Measurements from ENCODE around the gene DYRK3.

The DYRK3 gene

DNA sequence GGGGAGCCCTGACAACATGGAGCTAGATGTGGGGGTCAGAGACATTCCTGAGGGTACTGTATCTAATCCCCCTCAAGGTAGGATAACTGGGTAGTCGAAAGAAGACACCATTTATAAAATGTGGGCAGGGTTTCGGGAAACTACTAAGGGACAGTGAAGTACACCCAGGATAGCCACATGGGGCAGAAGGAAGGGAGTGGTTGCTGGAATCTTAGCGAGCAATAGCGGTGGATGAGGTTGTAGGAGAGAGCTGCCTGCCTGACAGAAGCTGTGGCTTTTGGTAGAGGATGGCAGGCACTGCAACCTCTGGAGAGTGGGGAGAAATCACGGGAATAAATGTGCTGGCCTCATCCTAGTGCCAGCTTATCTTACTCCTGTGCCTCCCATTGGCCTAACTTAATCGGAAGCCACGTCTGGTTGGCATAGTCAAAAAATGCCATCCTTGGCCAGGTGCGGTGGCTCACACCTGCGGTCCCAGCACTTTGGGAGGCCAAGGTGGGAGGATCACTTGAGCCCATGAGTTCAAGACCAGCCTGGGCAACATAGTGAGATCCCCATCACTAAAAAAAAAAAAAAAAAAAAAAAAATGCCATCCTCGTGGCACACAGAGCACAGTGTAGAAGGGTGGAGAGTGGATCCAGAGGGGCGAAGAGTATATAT, 26.0 kb downstream of the DYRK3 start:
- DNase-seq (ENCODE audit: low spot score), result no peak

DNA sequence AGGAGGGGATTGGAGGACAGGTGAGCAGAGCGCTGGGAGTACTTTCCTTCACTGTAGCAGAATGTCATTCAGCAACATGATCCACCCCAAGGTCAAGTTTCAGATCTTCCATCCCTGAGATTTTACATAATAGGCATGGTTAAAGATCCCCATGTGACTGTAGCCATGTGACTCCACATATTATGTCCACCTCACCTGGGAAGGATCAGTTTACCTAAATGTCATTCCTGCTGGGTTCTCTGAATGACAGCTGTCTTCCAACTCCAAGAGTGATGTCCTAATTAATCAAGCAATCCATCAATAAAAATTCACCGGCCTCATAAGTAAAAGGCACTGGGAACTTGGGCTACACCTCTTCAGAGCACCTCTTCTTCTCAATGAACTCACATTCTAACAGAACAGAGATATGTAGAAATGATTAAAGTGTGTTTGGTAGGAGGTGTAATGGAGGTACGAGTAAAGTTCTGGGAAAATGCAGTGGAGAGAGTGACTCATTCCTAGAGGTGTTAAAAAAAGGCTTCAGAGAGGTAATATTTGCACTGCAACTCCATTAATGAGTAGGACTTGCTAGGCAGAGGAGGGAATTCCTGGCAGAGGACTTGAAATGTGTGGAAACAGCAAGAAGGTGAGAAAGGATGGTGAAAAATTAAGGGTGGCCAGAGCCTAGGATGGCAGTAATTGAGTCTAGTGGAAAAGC, 27.2 kb downstream of the DYRK3 start:
- no peak for DNase-seq (ENCODE audit: low spot score)

DNA sequence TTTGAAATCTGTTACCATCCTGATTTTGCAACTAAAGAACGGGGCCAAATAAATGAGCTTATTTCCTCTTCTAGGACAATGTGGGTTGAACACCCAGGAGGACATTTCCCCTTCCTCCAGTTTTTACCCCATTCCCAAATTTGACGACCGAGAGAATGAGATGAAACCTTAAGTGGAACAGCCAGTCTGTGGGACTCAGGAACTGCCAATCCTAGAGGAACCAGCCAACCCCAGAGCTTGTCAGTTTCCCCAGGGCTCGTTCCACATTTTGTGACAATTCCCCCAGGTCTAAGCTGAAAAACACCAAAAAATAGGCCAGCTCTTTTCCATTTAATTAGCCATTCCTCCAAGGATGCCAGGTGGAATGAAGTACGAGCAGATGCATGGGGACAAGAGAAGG, 28.0 kb downstream of the DYRK3 start:
- no peak for DNase-seq (ENCODE audit: low spot score)

DNA sequence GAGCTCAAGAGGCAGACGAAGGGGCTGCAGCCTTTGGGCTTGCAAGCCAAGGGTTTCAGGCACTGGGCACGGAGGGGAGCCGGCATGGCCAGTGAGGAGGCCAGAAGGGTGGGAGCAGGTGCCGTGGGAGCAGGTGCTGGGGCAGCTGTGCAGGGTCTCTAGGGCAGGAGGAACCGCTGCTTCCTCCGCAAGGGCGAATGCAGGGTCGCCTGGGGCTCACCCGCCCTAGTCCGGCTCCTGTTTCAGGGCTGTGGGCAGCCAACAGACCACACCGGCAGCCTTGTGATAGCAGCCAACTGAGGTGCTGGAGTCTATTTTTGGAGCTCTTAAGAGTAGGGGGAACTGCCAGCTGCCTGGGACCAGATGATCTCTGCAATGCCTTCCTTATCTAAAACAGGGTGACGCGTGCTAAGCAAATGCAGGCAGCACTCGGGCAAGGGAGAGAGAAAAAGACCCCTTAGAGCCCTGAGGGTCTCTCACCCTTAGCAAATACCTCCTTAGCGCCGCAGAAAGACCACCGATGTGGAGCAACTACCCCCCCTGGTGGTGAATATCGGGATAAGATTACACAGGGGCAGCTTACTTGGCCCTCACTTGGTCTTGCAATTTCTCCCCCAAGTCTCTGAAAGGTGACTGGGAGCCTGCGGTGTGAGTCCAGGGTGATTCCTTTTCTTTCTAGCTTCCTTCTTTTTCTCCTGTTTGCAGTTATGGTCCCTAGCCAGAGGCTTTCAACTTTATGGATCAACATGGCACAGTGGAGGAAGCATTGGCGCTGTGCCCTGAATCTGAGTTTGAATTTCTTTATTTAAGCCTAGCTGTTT, 28.7 kb downstream of the DYRK3 start:
- DNase-seq (ENCODE audit: low spot score), result peak; percentile 76

DNA sequence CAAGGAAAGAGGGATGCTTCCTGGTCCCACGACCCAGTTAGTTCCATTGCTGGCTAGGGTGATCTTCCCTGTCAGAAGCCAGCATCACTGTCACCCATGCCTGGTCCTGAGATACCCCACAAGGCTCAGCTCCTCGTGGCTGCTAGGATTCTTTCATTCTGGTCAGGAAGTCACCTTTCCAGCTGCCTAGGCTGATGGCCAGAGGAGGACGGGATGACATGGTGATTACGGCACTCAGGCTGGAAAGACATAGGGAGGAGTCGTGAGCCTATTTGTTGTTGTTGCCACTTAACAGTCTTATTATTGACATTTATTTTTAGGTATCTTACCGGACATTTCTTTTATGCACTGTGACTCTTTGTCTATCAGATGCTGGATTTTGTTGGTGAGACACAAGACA, 29.4 kb downstream of the DYRK3 start:
- no peak for DNase-seq (ENCODE audit: low spot score)

DNA sequence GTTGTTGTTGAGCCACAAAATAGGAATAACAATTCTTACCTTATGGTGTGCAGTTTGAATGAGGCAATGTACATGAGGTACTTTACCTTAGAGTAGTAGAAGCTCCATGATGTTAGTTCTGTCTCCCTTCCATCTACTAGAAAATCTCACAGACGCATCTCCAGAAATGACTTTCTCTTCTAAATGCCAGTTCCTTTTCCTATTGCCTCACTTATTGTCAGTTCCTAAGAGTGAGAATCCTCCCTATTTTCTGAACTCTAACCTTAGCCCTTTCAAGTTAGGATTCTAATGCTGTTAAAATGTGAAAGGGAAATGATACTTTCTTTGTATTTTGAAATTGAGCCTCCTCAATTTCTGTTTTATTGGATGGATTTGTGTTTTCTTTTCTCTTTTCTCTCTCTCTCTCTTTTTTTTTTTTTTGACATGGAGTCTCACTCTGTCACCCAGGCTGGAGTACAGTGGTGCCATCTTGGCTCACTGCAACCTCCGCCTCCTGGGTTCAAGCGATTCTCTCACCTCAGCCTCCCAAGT, 30.8 kb downstream of the DYRK3 start:
- no peak for DNase-seq (ENCODE audit: low spot score)

DNA sequence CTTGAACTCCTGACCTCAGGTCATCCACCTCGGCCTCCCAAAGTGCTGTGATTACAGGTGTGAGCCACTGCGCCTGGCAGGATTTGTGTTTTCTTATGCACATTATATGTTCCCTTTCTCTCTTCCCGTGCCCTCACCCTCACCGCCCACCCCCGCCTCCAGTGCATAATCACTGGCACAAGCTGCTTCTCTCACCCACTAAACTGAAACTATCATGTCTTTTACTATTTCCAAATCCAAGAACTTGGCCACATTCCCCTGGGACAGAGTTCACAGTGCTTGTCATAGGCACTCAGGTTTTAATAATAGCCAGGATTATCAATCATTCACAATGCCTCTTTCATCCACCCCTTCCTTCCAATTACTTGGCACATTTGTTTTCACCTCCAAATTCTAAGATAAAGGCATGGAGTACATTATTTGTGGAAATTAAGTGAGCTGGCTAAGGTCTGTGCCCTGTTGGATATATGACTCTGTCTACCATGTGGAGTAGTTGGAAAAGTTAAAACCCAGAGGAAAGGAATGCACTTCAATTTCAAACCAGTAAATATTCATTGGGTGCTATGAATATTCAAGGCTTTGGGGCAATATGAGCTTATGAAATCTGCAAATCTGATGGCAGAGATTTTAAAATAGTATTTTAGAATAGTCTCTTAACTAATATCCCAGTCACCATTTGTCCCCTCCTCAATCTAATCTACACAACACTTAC, 31.8 kb downstream of the DYRK3 start:
- DNase-seq (ENCODE audit: low spot score), result no peak

DNA sequence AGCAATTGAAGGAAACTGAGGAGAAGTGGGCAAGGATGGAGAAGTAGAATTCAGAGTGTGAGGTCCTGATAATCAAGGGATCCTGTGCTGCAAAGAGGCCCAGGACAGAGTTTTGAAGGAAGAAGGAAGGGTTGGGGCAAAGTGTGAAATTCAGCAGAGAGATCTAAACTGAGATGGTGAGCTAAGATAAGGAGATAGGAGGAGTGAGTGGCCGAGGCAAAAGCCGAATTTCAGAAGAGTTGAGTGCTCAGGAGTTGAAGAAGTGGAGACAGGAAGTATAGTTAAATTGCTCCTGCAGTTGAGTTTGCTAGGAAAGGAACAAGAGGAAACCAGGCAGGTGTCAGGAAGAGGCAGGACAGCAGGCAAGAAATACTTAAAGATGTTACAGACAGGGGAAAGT, 33.0 kb downstream of the DYRK3 start:
- no peak for DNase-seq (ENCODE audit: low spot score)

DNA sequence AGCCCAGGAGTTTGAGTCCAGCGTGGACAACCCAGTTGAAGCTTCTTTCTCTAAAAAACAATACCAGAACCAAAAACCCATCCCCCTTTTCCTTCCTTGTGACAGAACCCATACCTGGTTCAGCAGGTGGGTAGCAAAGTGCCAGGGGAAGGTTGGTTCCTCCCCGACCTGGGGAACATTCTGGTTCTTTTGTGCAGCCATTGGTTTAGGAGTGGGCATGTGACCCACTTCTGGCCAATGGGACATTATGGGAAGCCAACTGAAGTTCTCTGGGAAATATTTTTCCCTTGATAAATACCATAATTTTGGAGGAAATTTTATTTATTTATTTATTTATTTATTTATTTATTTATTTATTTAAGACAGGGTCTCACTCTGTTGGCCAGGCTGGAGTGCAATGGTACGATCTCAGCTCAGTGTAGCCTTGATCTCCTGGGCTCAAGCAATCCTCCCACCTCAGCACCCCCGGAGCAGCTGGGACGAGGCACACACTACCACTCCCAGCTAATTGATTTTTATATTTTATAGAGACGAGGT, 33.6 kb downstream of the DYRK3 start:
- DNase-seq (ENCODE audit: low spot score), result no peak

DNA sequence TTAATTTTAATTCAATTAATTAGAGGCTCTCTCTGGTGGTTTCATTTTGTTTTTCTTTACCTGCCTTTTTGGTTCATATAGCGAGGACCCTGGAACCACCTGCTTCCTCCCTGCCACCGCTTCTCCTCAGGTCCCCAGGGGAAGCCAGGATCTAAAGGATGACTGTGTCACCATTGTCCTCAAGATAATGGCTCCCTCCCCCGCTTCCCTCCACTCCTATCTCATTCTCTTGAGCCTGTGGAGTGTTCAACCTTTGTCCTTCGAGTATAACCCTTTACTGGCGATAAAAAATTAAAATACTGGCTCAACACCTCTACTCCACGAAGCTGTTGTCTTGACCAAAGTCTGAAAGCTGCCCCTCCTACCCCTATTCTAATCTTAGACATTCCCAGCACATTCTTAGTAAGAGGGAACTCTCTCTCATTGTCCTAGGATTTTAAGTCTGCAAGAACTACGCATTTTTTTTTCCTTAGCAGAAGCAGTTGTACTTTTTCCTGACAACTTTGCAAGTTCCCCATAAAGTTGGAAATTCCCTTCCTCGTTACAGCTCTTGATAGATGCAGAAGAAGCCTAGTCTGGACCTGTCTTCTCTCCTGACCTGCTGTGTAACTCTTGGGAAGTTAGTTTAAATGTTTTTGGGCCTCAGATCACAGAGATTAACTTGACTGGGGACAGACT, 36.8 kb downstream of the DYRK3 start:
- DNase-seq (ENCODE audit: low spot score), result no peak

DNA sequence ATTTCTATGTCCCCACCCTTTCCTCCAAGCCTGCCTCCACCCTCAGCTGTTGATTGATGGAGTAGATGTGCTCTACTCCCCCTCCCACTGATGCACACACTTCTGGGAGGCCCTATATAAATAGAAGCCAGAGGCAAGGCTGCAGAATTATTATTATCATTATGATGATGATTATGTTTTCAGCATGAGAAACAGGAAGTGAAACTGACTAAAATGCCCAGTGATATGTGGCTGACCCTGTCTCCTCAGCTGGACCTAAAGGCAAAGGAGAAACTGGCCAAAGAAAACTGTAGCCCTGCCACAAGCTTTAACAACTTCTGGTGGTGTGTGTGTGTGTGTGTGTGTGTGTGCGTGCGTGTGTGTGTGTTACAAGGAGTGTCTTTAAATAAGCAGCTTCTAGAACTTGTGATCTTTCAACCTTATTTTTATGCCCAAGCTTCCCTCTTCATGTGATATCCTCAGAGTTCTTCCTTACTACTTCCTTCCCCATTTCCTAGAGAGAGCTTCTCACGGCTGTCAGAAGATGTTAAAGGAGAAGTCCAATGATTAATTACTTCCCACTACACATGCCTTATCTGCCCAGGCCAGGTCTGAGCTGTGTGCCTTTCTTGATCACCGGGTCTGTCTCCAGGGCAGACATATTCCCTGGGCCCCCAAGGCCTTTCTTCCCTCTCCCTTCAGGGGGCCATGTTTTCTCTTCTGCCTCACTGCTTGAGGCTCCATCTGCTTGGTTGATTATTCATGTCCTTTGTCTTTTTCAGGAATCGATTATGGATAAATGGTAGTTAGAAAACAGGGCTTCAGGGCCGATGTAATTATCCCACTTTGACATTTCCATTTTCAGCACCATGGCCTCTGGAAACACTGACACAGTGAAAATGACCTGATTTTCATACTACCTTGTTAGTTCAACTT, 37.8 kb downstream of the DYRK3 start:
- DNase-seq (ENCODE audit: low spot score), result no peak

DNA sequence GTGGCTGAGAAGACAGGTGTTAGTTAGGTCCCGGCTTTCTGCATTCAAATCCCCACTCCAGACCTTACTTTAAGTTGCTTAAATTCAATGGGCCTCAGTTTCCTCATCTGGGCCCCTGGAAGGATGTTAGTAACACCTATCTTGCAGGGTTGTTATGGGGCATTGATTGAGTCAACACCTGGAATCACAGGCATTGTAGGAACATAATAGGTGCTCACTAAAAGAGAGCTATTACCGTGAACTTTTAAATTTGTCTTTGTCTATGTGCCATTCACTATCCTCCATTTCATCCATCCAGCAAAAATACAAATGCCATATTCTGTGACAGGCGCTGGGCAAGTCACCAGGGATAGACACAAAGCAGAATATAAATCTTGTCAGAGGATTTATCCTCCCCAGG, 38.9 kb downstream of the DYRK3 start:
- no peak for DNase-seq (ENCODE audit: low spot score)

DNA sequence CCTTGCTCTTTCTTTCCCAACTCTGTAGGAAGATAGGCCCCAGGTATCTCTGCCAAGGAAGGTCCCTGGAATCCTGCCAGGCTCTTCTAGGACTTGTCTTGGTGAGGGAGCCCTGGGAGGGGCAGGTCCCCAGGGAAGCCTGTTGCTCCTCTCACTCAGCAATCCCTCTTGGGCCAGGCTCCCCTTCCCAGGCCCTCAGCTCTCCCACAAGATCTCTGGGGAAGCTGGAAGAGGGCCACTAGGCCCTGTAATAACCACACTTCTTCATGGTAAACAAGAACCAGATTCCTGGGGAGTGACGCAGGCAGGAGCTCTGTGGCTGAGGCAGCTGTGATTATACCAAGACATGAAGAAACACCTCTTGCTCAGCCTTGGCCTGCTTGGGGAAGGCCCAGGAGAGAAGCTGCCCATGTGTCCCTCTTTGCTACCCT, 39.4 kb downstream of the DYRK3 start:
- peak; percentile 97 for DNase-seq (ENCODE audit: low spot score)

DNA sequence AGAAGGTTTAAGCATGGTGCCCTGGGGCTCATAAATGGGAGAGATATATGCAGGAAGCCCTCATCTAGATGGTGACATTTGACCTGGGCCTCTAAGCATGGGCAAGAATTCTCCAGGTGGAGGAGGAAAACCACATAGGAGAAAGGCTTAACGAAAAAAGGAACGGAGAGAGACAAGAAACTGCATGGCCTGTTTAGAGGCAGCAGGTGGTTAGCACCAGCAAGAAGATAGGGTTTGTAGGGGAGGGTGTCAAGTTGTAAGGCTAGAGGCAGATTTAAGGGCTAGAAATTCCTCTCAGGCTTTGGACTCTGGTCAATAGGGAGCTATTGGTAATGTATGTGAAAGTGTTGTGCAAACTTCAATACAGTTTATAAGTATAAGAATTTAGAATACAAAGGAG, 41.2 kb downstream of the DYRK3 start:
- no peak for DNase-seq (ENCODE audit: low spot score)

DNA sequence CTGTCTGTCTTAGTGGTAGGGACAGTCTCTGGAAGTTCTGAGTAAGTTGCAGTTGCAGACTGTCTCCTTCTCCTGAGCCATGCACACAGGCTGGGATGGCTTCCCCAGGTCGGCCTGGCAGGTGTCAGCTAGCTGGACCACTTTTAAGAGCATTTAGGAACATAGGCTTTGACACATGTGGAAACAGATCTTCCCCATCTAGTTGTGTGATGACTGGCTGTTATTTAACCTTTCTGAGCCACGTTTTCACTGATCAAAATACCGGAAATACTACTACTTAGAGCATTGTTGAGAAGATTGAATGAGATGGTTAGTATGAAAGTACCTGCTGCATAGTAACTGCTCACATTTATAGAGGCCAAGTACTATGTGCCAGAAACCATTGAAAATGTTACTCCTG, 43.2 kb downstream of the DYRK3 start:
- DNase-seq (ENCODE audit: low spot score), result no peak

DNA sequence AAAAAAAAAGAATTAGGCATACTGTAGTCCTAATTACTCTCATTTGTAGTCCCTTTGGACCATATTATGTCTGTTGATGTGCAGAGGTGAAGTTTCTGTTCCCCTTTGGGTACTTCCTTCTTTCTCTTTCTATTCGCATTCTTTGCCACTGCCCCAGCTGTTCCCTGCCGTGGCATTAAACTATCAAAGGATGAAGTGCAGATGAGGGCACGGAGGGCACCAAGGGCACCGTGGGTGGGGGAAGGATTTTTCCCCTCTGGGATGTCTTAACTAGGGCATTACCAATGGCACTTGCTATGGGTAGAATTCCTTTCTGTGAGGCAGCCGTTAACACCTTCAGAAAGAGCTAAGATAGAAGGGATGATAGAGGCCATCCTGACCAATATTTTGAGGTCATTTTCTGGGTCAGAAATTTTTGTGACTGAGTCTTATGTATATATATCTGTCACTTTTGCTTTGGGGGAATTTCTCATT, 44.4 kb downstream of the DYRK3 start:
- DNase-seq (ENCODE audit: low spot score), result no peak

DNA sequence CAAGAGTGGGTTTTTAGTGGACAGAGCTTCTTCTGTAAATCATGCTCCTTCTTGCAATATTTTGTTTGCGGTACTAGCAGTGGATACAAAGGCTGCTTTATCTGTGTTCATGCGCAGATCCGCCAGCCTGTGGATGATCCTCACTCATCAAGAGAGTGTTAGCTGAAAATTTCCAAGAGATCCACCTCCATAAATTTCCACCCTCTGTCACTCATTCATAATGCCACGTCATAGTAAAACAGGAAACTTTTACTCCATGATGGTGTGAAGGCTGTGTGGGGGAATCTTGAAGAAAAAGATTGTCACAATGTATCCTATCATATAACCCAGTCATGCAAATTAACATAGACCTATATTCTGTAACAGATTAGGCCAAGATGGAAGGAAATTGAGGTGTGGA, 44.9 kb downstream of the DYRK3 start:
- no peak for DNase-seq (ENCODE audit: low spot score)

DNA sequence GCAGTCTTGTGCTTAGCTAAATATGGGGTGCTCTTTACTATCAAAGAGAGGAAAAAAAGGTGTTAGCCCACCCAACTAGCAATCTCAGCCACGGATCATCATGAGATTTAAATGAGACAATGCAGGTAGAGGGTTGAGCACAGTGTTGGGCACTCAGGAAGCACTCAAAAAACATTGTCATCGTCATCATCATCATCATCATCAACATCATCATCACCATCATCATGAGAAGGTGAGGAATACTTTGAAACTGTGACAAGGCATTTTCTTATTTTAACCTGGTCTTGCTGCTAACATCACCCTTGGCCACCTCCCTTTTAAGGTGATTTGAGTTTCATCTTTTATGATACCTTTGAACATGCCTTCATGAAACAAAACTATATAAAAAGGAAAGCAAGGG, 46.0 kb downstream of the DYRK3 start:
- no peak for DNase-seq (ENCODE audit: low spot score)

DNA sequence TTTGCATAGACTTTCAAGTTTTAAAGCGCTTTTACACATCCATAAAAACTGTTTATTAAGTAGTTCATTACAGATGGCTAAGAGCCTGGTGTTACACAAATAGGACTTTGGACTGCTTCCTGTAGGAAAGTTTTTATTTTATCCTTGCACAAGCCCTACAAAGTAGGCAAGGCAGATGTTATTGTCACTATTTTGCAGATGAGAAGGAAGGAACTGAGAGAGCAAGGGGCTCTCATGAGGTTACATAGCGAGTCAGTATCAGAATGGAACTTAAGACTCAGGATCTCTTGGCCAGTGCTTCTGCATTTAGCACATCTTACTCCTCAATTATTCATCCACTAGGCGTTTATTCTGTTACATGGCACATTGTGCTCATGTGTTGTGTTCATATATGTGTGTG, 46.8 kb downstream of the DYRK3 start:
- no peak for DNase-seq (ENCODE audit: low spot score)

DNA sequence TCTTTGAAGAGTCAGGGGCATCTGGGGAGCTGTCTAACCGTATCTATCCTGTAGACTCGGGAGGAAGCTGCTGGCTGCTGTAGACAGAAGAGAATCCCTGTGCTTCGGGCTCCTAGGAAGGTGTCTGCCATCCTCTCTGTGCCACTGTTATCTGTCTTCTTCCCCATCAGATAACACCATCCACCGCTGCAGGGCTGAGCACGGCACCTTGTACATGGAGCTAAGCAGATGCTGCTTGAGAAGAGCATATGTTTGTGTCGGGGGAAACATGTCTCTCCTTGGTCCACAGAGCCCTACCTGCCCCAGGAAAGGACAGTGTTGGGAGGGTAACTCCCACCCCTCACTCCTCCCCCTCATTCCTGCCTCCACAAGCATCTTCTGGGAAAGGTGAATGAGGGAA, 48.0 kb downstream of the DYRK3 start:
- DNase-seq (ENCODE audit: low spot score), result no peak

Measured in AG08395 (cell line).